Measurements from ENCODE around the gene PSTPIP2. TPM values are rescaled to one million over a fixed set of nuclear protein-coding genes. Genes with fewer than 3 reads are reported as not detected.

Gene PSTPIP2
- total and polyA plus RNA-seq, 2 of the 8 experiments (the other 6 are each of a cell fraction or from before 2014, with no cell fraction given) = 1.8 to 2.4 TPM

GRCh38 chr18:46048641-46049040 is 23.4 kb downstream of the PSTPIP2 start:
- H3K14ac ChIP-seq (ENCODE audit: insufficient read length) = no peak overlapping the region
- no peak overlapping the region for H2AK5ac ChIP-seq (ENCODE audit: low read depth, low read length)
- ChIA-PET POLR2A (ENCODE audit: partially characterized antibody) (interaction anchor here (0.7 kb wide), 1 partner anchor 384 kb away, joined by 3 read pairs; no protein-coding TSS in a partner anchor), CTCF (ENCODE audit: partially characterized antibody) (no interaction called here)
- no peak overlapping the region for H4K91ac ChIP-seq (replicated peaks; ENCODE audit: insufficient read length, low read length)
- H4K5ac ChIP-seq (ENCODE audit: insufficient read length, low read depth, low read length) = no peak overlapping the region
- no peaks in the 10 kb centered on the region for H3K36me3 ChIP-seq (ENCODE audit: control insufficient read depth in 2 of 4, insufficient read depth in 4 of 4, low read length in 3 of 4)
- H3K9ac ChIP-seq (replicated peaks in 1 of 4; ENCODE audit: extremely low read depth in 1 of 4, low read depth in 3 of 4, low read length in 3 of 4) = no peak overlapping the region
- H4K20me1 ChIP-seq (replicated peaks in 1 of 2; ENCODE audit: control insufficient read depth in 1 of 2, insufficient read depth in 2 of 2, low read length in 2 of 2) = no peaks in the 10 kb centered on the region
- H2BK12ac ChIP-seq (ENCODE audit: low read depth, low read length) = no peak overlapping the region
- 95% methylated on average over 1 of the region's 1 CpG; no CpG with 5 or more reads in 1 of the 2 experiments for WGBS, 2 experiments (ENCODE audit: extremely low coverage in 1 of 2, insufficient coverage in 1 of 2, insufficient read length in 1 of 2, insufficient replicate concordance in 2 of 2, low coverage in 1 of 2, low lambda C conversion rate in 2 of 2, missing lambda C conversion rate in 1 of 2)
- H3K27ac ChIP-seq (ENCODE audit: low read depth, low read length) = no peak overlapping the region
- H2AFZ ChIP-seq (ENCODE audit: low read length) = no peak overlapping the region
- H3K18ac ChIP-seq (ENCODE audit: extremely low read depth, low read length) = no peak overlapping the region
- no peak overlapping the region for H3K56ac ChIP-seq (replicated peaks; ENCODE audit: insufficient read length, low read depth, low read length)
- no peaks in the 10 kb centered on the region for H3K23me2 ChIP-seq (ENCODE audit: low read depth, low read length)
- no peaks in the 10 kb centered on the region for H3K4me1 ChIP-seq (replicated peaks in 1 of 4; ENCODE audit: control insufficient read depth in 3 of 4, insufficient read depth in 4 of 4, low read length in 3 of 4)
- no peak for DNase-seq (ENCODE audit: low read depth in 1 of 2, low spot score in 2 of 2)
- H2BK20ac ChIP-seq (ENCODE audit: low read length) = no peak overlapping the region
- no peaks in the 10 kb centered on the region for H3K79me1 ChIP-seq (ENCODE audit: low read depth, low read length)
- H3K4me2 ChIP-seq (ENCODE audit: insufficient read depth in 1 of 2, low read depth in 2 of 2, low read length in 2 of 2) = no peak overlapping the region
- H3K79me2 ChIP-seq (ENCODE audit: control insufficient read depth in 1 of 2, insufficient read depth in 2 of 2, low read length in 2 of 2) = no peaks in the 10 kb centered on the region
- no peak for FAIRE-seq
- no peak overlapping the region for H3K23ac ChIP-seq (ENCODE audit: insufficient read length)
- H2BK120ac ChIP-seq (replicated peaks; ENCODE audit: low read depth, low read length) = no peak overlapping the region
- no peaks in the 10 kb centered on the region for H3K9me3 ChIP-seq (ENCODE audit: insufficient read depth in 2 of 2, low read depth in 1 of 2, low read length in 1 of 2)
- no peaks in the 10 kb centered on the region for H3K27me3 ChIP-seq (replicated peaks in 1 of 4; ENCODE audit: control insufficient read depth in 3 of 4, extremely low read depth in 1 of 4, insufficient read depth in 3 of 4, low read length in 3 of 4)
- no peak overlapping the region for H4K8ac ChIP-seq (ENCODE audit: extremely low read depth, insufficient read depth, low read length)
- no peak overlapping the region for H3K4me3 ChIP-seq (ENCODE audit: extremely low read depth in 1 of 4, insufficient read depth in 2 of 4, low read depth in 3 of 4, low read length in 4 of 4)
- H2BK15ac ChIP-seq (ENCODE audit: low read length) = no peak overlapping the region
- no peak overlapping the region for H2BK5ac ChIP-seq (ENCODE audit: low read depth, low read length)
- H3K4ac ChIP-seq (replicated peaks; ENCODE audit: insufficient read length, low read depth, low read length) = no peak overlapping the region
- no peak for TF ChIP-seq CTCF (IDR thresholded peaks at IDR 0.05; ENCODE audit: control extremely low read depth in 1 of 3, insufficient read depth in 1 of 3, low read depth in 1 of 3, low read length in 3 of 3)
- TF ChIP-seq POLR2A (IDR thresholded peaks at IDR 0.05; ENCODE audit: control extremely low read depth in 1 of 2, low read depth in 2 of 2, low read length in 2 of 2) = no peak
- no peak for TF ChIP-seq CHD2 (IDR thresholded peaks at IDR 0.05; ENCODE audit: low read length)
- no peak for TF ChIP-seq SIN3A (conservative IDR thresholded peaks at IDR 0.05 in 1 of 2, IDR thresholded peaks at IDR 0.05 in 1 of 2; ENCODE audit: low read depth in 1 of 2, low read length in 2 of 2)
- no peak for TF ChIP-seq TAF1 (IDR thresholded peaks at IDR 0.05; ENCODE audit: low read depth, low read length)
- no peak for TF ChIP-seq SIRT6 (IDR thresholded peaks at IDR 0.05; ENCODE audit: low read length)
- no peak for TF ChIP-seq SP2 (IDR thresholded peaks at IDR 0.05; ENCODE audit: low read length)
- no peak for TF ChIP-seq CBX8 (IDR thresholded peaks at IDR 0.05; ENCODE audit: borderline replicate concordance, low read depth, low read length)
- TF ChIP-seq POLR2AphosphoS5 (IDR thresholded peaks at IDR 0.05; ENCODE audit: low read depth, low read length) = no peak
- TF ChIP-seq SP4 (IDR thresholded peaks at IDR 0.05; ENCODE audit: low read length) = no peak
- TF ChIP-seq CBX5 (IDR thresholded peaks at IDR 0.05; ENCODE audit: low read depth, low read length) = no peak
- TF ChIP-seq RNF2 (IDR thresholded peaks at IDR 0.05; ENCODE audit: borderline replicate concordance, low read depth, low read length, missing control alignments, poor library complexity, severe bottlenecking) = no peak
- TF ChIP-seq CTBP2 (IDR thresholded peaks at IDR 0.05; ENCODE audit: borderline replicate concordance, insufficient read depth, insufficient read length, low read length) = no peak
